SK-N-SH (cell line): ENCODE results near the gene THOC7. TPM values are rescaled to one million over a fixed set of nuclear protein-coding genes. Genes with fewer than 3 reads are reported as not detected.

Experiments
- CTCF ChIA-PET: fragments of 300-600, 350-600 bp; formaldehyde crosslinking; extraction: SDS; loops from one replicate; lab custom pipeline; 2021; lab: Yijun Ruan, JAX
- POLR2A ChIA-PET: fragments of 350-600 bp; sonication (Branson Sonifier 250); formaldehyde crosslinking; extraction: SDS; loops from one replicate; lab custom pipeline; 2020; ENCODE audit warnings: antibody characterized with exemption, inconsistent platforms; lab: Yijun Ruan, JAX
- DNase-seq: peaks from one replicate; pipeline ENCODE4 v3.0.0; 2012
- H2AFZ ChIP-seq: fragments of 200-600 bp; sonication (generic); 2 replicates; pipeline ENCODE4 v1.8.1; 2016; ENCODE audit warnings: antibody characterized with exemption, mild to moderate bottlenecking, low read depth
- H3F3A ChIP-seq: fragments of 200-600 bp; sonication (generic); replicated peaks from 2 replicates; pipeline ENCODE3; 2016; ENCODE audit warnings: antibody characterized with exemption, mild to moderate bottlenecking; ENCODE audit not compliant: insufficient read depth
- H3K27ac ChIP-seq, 2 experiments: fragments of 200-500 bp in 1 of 2; fragments of 200-600 bp in 1 of 2; sonication (Bioruptor generic) in 1 of 2; sonication (generic), shearing (Covaris generic) in 1 of 2; 2 replicates each; pipeline versions ENCODE4 v1.5.1 to v1.6.1; 2014 to 2016; ENCODE audit warnings: low read depth in 2 of 2, inconsistent platforms in 1 of 2, low read length in 1 of 2, mild to moderate bottlenecking in 1 of 2, mixed read lengths in 1 of 2
- H3K27me3 ChIP-seq: fragments of 200-600 bp; sonication (generic), shearing (Covaris generic); 2 replicates; pipeline ENCODE4 v1.6.1; 2016; ENCODE audit warnings: mixed run types; ENCODE audit not compliant: insufficient read depth
- H3K36me3 ChIP-seq, 2 experiments: fragments of 200-500 bp in 1 of 2; fragments of 200-600 bp in 1 of 2; sonication (Bioruptor generic) in 1 of 2; sonication (generic) in 1 of 2; replicated peaks in 1 of 2; 2 replicates each; pipeline versions ENCODE3 to v1.5.1; 2014 to 2016; ENCODE audit warnings: low read length in 1 of 2, mild to moderate bottlenecking in 1 of 2; ENCODE audit not compliant: insufficient read depth in 2 of 2, control insufficient read depth in 1 of 2
- H3K4me1 ChIP-seq, 2 experiments: fragments of 200-500 bp in 1 of 2; fragments of 200-600 bp in 1 of 2; sonication (Bioruptor generic) in 1 of 2; sonication (generic), shearing (Covaris generic) in 1 of 2; 2 replicates each; pipeline versions ENCODE4 v1.5.1 to v1.6.1; 2014 to 2016; ENCODE audit warnings: low read depth in 1 of 2, low read length in 1 of 2, mixed run types in 1 of 2; ENCODE audit not compliant: insufficient read depth in 2 of 2, control insufficient read depth in 1 of 2
- H3K4me2 ChIP-seq: fragments of 200-600 bp; sonication (generic), shearing (Covaris generic); 2 replicates; pipeline ENCODE4 v1.6.1; 2017; ENCODE audit warnings: mixed run types
- H3K4me3 ChIP-seq, 2 experiments: fragments of 200-500 bp in 1 of 2; fragments of 200-600 bp in 1 of 2; sonication (Bioruptor generic) in 1 of 2; sonication (generic), shearing (Covaris generic) in 1 of 2; 2 replicates each; pipeline versions ENCODE4 v1.5.1 to v1.8.1; 2014 to 2016; ENCODE audit warnings: low read depth in 2 of 2, inconsistent platforms in 1 of 2, low read length in 1 of 2, mild to moderate bottlenecking in 1 of 2, mixed read lengths in 1 of 2, moderate library complexity in 1 of 2
- H3K79me2 ChIP-seq: fragments of 200-600 bp; sonication (generic); 2 replicates; pipeline ENCODE4 v1.8.1; 2017; ENCODE audit warnings: mild to moderate bottlenecking; ENCODE audit not compliant: insufficient read depth
- H3K9ac ChIP-seq: fragments of 200-600 bp; sonication (generic); 2 replicates; pipeline ENCODE4 v1.6.1; 2017; ENCODE audit warnings: mixed run types
- H3K9me2 ChIP-seq: fragments of 200-600 bp; sonication (generic); 2 replicates; pipeline ENCODE4 v1.6.1; 2017; ENCODE audit warnings: mixed run types
- H3K9me3 ChIP-seq: fragments of 200-600 bp; sonication (generic); 2 replicates; pipeline ENCODE4 v1.6.1; 2017; ENCODE audit warnings: mixed run types, mild to moderate bottlenecking, moderate library complexity
- H4K20me1 ChIP-seq: fragments of 200-600 bp; sonication (generic); 2 replicates; pipeline ENCODE4 v1.6.1; 2017; ENCODE audit warnings: mild to moderate bottlenecking, mixed run types; ENCODE audit not compliant: insufficient read depth
- ELF1 ChIP-seq: IDR thresholded peaks from 2 replicates; pipeline ENCODE4 v1.4.0; 2012
- EP300 ChIP-seq, 2 experiments: IDR thresholded peaks; 2 replicates each; pipeline versions ENCODE4 v1.4.0 to v1.6.1; 2012; ENCODE audit warnings: borderline replicate concordance in 1 of 2, low read depth in 1 of 2, low read length in 1 of 2
- FOSL2 ChIP-seq: IDR thresholded peaks from 2 replicates; pipeline ENCODE4 v1.4.0; 2012; ENCODE audit warnings: low read depth, mild to moderate bottlenecking, moderate library complexity, borderline replicate concordance
- FOXM1 ChIP-seq: IDR thresholded peaks from 2 replicates; pipeline ENCODE4 v1.4.0; 2012; ENCODE audit warnings: low read depth, mild to moderate bottlenecking
- GABPA ChIP-seq: IDR thresholded peaks from 2 replicates; pipeline ENCODE4 v1.4.0; 2012; ENCODE audit warnings: low read depth, mild to moderate bottlenecking
- JUND ChIP-seq: IDR thresholded peaks from 2 replicates; pipeline ENCODE4 v1.4.0; 2012
- MXI1 ChIP-seq: IDR thresholded peaks from 2 replicates; pipeline ENCODE4 v1.6.1; 2012; ENCODE audit warnings: mild to moderate bottlenecking, low read depth, low read length, improper control_type of control experiment
- NFIC ChIP-seq: IDR thresholded peaks from 2 replicates; pipeline ENCODE4 v1.4.0; 2012; ENCODE audit warnings: borderline replicate concordance
- NRF1 ChIP-seq: IDR thresholded peaks from 2 replicates; pipeline ENCODE4 v1.6.1; 2012; ENCODE audit warnings: low read depth, mild to moderate bottlenecking, low read length
- POLR2AphosphoS5 ChIP-seq: IDR thresholded peaks from 2 replicates; pipeline ENCODE4 v1.6.1; 2012; ENCODE audit warnings: low read depth, low read length
- RAD21 ChIP-seq: IDR thresholded peaks from 2 replicates; pipeline ENCODE4 v1.6.1; 2012; ENCODE audit warnings: mild to moderate bottlenecking, low read length
- RCOR1 ChIP-seq: fragments of 150-350 bp; IDR thresholded peaks from 2 replicates; pipeline ENCODE4 v1.6.1; 2017; ENCODE audit warnings: antibody characterized with exemption, low read length
- RXRA ChIP-seq: IDR thresholded peaks from 2 replicates; pipeline ENCODE4 v1.4.0; 2012; ENCODE audit warnings: low read depth, mild to moderate bottlenecking, borderline replicate concordance
- SIN3A ChIP-seq: IDR thresholded peaks from 2 replicates; pipeline ENCODE4 v1.6.1; 2012; ENCODE audit warnings: low read depth, mild to moderate bottlenecking, low read length, moderate library complexity, borderline replicate concordance
- TAF1 ChIP-seq: IDR thresholded peaks from 2 replicates; pipeline ENCODE4 v1.6.1; 2012; ENCODE audit warnings: low read depth, mild to moderate bottlenecking, low read length, moderate library complexity, borderline replicate concordance
- TCF12 ChIP-seq: IDR thresholded peaks from 2 replicates; pipeline ENCODE4 v1.4.0; 2012
- YY1 ChIP-seq: IDR thresholded peaks from 2 replicates; pipeline ENCODE4 v1.4.0; 2012; ENCODE audit warnings: low read depth, mild to moderate bottlenecking
- WGBS: methylation state at CpG from one replicate; pipeline ENCODE4 v1.1.6; 2017; ENCODE audit warnings: low lambda C conversion rate; 5-methylcytosine and 5-hydroxymethylcytosine counted together
- polyA plus RNA-seq, 3 experiments: library from polyadenylated mRNA; depleted of rRNA; stranded (reverse); fragments of >200 nt; gene quantifications; 2 replicates each; pipeline ENCODE4 v1.2.3, GENCODE V29; 2012
- TF ChIP-seq, protein P1 (sequence below): IDR thresholded peaks from 2 replicates; pipeline ENCODE4 v1.4.0; 2012; ENCODE audit warnings: low read depth, borderline replicate concordance
- TF ChIP-seq, protein P2 (sequence below): IDR thresholded peaks from 2 replicates; pipeline ENCODE4; 2012
- TF ChIP-seq, protein P3 (sequence below): IDR thresholded peaks from 2 replicates; pipeline ENCODE4 v1.6.1; 2012; ENCODE audit warnings: mild to moderate bottlenecking, low read depth, low read length, moderate library complexity
- TF ChIP-seq, protein P4 (sequence below): fragments of 150-350 bp; IDR thresholded peaks from 2 replicates; pipeline ENCODE4 v1.6.1; 2017; ENCODE audit warnings: antibody characterized with exemption, low read length, low read depth, borderline replicate concordance

The THOC7 gene
- polyA plus RNA-seq, 1 of the 3 experiments (the other 2 are of a cell fraction): 35.6 TPM

DNA sequence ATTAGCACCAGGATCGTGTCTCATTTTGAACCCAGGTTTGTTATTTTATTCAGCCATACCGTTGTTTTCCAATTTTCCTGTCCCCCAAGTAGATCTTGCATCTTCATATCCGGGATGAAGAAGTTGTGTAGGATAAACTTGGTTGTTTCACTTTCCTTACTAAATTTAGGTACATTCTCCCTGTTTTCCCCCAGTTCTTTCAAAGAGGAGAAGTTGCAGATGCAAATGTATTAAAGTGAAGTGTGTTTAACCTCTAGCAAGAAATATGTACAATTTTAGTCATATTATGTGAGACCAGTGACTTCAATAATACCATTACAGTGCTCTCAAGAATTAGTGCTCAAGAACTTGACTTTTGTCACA, 1.3 kb upstream of the THOC7 start (continued):
- no peak for TF ChIP-seq RXRA
- TF ChIP-seq TCF12: no peak
- no peak for TF ChIP-seq ELF1
- no peak for TF ChIP-seq FOXM1
- no peak for TF ChIP-seq JUND

DNA sequence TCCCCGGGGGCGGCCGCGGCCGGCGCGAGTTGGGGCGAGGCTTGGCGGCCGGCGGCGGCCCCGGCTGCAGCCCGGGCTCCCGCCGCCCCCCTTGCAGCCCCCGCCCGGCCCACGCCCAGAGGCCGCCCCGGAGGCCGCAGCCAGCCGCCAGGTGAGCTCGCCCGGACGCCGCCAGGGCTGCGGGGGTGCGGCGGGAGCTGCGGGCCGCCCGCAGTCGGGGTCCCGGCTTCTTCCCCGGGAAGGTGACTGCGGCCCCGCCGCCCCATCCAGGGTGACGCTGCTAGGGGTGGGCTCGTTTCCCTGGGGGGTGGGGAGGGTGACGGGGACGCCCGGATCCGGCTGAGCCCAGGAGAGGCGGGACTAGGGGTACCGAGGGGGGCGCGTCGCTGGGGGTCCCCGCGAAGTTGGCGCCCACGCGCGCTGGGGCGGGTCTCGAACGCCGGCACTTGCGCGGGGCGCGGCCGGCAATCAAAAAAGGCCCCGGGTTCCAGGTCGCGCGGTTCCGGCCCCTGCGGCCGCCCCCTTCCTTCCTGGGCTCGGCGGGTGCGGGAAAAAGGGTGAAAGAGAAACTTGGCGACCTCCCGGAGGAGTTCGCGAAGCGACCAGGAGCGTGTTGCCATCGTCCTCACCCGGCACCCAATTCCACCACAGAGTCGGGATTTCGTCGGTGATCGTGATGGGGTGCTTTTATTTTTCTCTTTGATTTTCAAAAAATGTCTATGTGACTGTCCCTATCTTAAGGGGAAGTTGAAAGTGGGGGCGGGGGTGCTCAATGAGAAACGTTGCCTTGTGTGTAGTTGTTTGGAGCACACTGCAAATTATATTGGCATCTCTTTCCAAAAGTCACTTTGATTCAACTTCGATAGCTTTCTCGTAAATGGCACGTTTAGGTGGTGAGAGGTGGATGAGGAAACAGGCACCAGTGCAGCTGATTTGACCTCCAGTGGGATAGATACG, 681 bp upstream of the THOC7 start:
- Histone ChIP-seq H3K4me1 (peaks cover 6% of the 10 kb centered on the region in 2 experiments; a peak in 2 of 4 replicates), H3K9me3 (no peaks in the 10 kb centered on the region), H3K79me2 (peaks cover 90% of the 10 kb centered on the region), H3K9ac (peak overlapping the region; percentile 89), H3K27me3 (no peaks in the 10 kb centered on the region), H2AFZ (peak overlapping the region; percentile 65; the same call in 1 of the 2 replicates), H3F3A (no peaks in the 10 kb centered on the region), H4K20me1 (no peaks in the 10 kb centered on the region), H3K9me2 (no peaks in the 10 kb centered on the region), H3K27ac (peak overlapping the region; percentile 51 to 78; a peak in 3 of 4 replicates), H3K36me3 (peaks cover 0 to 14% of the 10 kb centered on the region in 2 experiments), H3K4me3 (peak overlapping the region; percentile 85 to 89), H3K4me2 (peak overlapping the region; percentile 87)
- WGBS: 2% methylated on average over 25 of the region's 93 CpGs
- POLR2A ChIA-PET: interaction anchor here (0.6 kb wide), 1 partner anchor 521 kb away, joined by 3 read pairs; no protein-coding TSS in a partner anchor
- no peak for TF ChIP-seq RXRA
- TF ChIP-seq POLR2AphosphoS5: no peak
- TF ChIP-seq FOSL2: no peak
- TF ChIP-seq, protein P1, sequence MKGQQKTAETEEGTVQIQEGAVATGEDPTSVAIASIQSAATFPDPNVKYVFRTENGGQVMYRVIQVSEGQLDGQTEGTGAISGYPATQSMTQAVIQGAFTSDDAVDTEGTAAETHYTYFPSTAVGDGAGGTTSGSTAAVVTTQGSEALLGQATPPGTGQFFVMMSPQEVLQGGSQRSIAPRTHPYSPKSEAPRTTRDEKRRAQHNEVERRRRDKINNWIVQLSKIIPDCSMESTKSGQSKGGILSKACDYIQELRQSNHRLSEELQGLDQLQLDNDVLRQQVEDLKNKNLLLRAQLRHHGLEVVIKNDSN: no peak
- TF ChIP-seq YY1: no peak
- peak; percentile 24; the same call in 1 of the 2 replicates for TF ChIP-seq GABPA
- no peak for TF ChIP-seq NFIC
- no peak for TF ChIP-seq NRF1
- no peak for TF ChIP-seq RAD21
- peak; percentile 9; the same call in 1 of the 2 replicates for TF ChIP-seq SIN3A
- TF ChIP-seq EP300 (IDR thresholded peaks at IDR 0.05; ENCODE audit: borderline replicate concordance in 1 of 2, low read depth in 1 of 2, low read length in 1 of 2): no peak
- 0 out of 2 replicates have a peak, but pooled peaks have one; percentile 24 for TF ChIP-seq FOXM1
- 0 out of 2 replicates have a peak, but pooled peaks have one; percentile 40 for TF ChIP-seq MXI1
- TF ChIP-seq, protein P2, sequence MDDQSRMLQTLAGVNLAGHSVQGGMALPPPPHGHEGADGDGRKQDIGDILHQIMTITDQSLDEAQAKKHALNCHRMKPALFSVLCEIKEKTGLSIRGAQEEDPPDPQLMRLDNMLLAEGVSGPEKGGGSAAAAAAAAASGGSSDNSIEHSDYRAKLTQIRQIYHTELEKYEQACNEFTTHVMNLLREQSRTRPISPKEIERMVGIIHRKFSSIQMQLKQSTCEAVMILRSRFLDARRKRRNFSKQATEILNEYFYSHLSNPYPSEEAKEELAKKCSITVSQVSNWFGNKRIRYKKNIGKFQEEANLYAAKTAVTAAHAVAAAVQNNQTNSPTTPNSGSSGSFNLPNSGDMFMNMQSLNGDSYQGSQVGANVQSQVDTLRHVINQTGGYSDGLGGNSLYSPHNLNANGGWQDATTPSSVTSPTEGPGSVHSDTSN: no peak
- TF ChIP-seq TAF1: no peak
- TF ChIP-seq, protein P3, sequence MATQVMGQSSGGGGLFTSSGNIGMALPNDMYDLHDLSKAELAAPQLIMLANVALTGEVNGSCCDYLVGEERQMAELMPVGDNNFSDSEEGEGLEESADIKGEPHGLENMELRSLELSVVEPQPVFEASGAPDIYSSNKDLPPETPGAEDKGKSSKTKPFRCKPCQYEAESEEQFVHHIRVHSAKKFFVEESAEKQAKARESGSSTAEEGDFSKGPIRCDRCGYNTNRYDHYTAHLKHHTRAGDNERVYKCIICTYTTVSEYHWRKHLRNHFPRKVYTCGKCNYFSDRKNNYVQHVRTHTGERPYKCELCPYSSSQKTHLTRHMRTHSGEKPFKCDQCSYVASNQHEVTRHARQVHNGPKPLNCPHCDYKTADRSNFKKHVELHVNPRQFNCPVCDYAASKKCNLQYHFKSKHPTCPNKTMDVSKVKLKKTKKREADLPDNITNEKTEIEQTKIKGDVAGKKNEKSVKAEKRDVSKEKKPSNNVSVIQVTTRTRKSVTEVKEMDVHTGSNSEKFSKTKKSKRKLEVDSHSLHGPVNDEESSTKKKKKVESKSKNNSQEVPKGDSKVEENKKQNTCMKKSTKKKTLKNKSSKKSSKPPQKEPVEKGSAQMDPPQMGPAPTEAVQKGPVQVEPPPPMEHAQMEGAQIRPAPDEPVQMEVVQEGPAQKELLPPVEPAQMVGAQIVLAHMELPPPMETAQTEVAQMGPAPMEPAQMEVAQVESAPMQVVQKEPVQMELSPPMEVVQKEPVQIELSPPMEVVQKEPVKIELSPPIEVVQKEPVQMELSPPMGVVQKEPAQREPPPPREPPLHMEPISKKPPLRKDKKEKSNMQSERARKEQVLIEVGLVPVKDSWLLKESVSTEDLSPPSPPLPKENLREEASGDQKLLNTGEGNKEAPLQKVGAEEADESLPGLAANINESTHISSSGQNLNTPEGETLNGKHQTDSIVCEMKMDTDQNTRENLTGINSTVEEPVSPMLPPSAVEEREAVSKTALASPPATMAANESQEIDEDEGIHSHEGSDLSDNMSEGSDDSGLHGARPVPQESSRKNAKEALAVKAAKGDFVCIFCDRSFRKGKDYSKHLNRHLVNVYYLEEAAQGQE: no peak
- TF ChIP-seq JUND: no peak
- no peak for TF ChIP-seq RCOR1
- TF ChIP-seq, protein P4, sequence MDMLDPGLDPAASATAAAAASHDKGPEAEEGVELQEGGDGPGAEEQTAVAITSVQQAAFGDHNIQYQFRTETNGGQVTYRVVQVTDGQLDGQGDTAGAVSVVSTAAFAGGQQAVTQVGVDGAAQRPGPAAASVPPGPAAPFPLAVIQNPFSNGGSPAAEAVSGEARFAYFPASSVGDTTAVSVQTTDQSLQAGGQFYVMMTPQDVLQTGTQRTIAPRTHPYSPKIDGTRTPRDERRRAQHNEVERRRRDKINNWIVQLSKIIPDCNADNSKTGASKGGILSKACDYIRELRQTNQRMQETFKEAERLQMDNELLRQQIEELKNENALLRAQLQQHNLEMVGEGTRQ: no peak
- TF ChIP-seq, all 33 proteins: peak for 4
- DNase-seq: peak; percentile 85
- CTCF ChIA-PET: interaction anchor here (1.4 to 1.5 kb wide), 2 partner anchors 46 to 515 kb away, joined by 3 read pairs; partner anchors contain the start of gene C3orf49
